Loucy (cell line): ENCODE measurements around the gene CORO1C.

ENCODE experiments used
- CTCF ChIP-seq: fragments of 200-600 bp; sonication (generic); conservative IDR thresholded peaks from 2 replicates; pipeline ENCODE4 v1.5.1; 2014; ENCODE audit warnings: mild to moderate bottlenecking, antibody characterized with exemption, low read length
- EZH2phosphoT487 ChIP-seq: fragments of 200-600 bp; IDR thresholded peaks from 2 replicates; pipeline ENCODE4 v1.6.1; 2018; ENCODE audit warnings: antibody characterized with exemption, mild to moderate bottlenecking, moderate library complexity, borderline replicate concordance

- no peak for TF ChIP-seq CTCF
- no peak for TF ChIP-seq EZH2phosphoT487
Measured at GRCh38 chr12:108691998-108692808, 39.1 kb downstream of the CORO1C start.
